ENCODE results near the gene TBCEL.

TBCEL gene

DNA sequence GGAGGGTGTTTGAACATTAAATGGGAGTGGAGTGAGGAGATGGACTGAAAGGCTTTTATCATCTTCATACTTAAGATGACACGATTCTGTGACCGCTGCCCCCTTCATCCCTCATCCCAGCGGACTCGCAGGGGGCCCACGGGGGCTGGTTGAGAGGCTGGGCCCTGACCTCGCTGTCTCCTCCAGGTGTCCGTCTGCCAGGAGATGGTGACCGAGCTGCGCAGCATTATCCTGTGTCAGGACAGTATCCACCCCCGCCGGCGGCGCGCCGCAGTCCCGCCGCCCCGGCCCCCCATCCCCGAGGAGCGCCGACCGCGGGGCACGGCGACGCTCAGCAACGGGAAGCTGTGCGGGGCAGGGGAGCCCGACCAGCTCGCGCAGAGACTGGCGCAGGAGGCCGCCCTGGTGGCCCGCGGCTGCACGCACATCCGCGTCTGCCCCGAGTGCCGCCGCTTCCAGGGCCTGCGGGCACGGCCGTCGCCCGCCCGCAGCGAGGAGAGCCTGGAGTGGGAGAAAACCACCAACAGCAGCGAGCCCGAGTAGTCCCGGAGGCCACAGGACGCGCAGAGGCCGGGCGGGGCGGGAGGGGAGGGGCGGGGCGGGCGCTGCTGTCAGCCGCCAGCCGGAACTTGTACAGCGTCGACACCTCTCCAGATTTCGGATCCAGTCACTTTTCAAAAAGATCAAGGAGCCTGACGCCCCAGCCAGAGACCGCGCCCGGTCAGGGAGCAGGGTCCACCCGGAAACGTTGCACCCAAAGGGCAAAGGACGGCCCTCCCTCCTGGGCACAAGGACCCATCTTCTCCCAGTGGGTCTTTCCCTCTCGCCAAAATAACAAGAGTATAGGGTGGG lies 38.0 kb upstream of the TBCEL start:
- H3K4me3 ChIP-seq (replicated peaks in 1 of 2; ENCODE audit: low read depth in 2 of 2, low read length in 2 of 2), result peak overlapping the region; percentile 32 to 35
- TF ChIP-seq, protein P1, sequence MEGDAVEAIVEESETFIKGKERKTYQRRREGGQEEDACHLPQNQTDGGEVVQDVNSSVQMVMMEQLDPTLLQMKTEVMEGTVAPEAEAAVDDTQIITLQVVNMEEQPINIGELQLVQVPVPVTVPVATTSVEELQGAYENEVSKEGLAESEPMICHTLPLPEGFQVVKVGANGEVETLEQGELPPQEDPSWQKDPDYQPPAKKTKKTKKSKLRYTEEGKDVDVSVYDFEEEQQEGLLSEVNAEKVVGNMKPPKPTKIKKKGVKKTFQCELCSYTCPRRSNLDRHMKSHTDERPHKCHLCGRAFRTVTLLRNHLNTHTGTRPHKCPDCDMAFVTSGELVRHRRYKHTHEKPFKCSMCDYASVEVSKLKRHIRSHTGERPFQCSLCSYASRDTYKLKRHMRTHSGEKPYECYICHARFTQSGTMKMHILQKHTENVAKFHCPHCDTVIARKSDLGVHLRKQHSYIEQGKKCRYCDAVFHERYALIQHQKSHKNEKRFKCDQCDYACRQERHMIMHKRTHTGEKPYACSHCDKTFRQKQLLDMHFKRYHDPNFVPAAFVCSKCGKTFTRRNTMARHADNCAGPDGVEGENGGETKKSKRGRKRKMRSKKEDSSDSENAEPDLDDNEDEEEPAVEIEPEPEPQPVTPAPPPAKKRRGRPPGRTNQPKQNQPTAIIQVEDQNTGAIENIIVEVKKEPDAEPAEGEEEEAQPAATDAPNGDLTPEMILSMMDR (IDR thresholded peaks at IDR 0.05; ENCODE audit: low read depth, low read length), result no peak
- DNase-seq (ENCODE audit: low read depth in 2 of 2), result peak; percentile 32 to 60

- TF ChIP-seq, protein P1 (IDR thresholded peaks at IDR 0.05; ENCODE audit: low read depth, low read length), result no peak
- H3K4me3 ChIP-seq (replicated peaks in 1 of 2; ENCODE audit: low read depth in 2 of 2, low read length in 2 of 2), result no peak overlapping the region
- no peak for DNase-seq (ENCODE audit: low read depth in 2 of 2)
These were observed 35.3 kb upstream of the TBCEL start for GRCh38 chr11:120988603-120989002.

- TF ChIP-seq, protein P1 (IDR thresholded peaks at IDR 0.05; ENCODE audit: low read depth, low read length), result no peak
- DNase-seq (ENCODE audit: low read depth in 2 of 2), result no peak
- no peak overlapping the region for H3K4me3 ChIP-seq (replicated peaks in 1 of 2; ENCODE audit: low read depth in 2 of 2, low read length in 2 of 2)
These were observed 31.8 kb upstream of the TBCEL start for GRCh38 chr11:120991830-120992686.

GRCh38 chr11:120994091-120994859 lies 29.6 kb upstream of the TBCEL start:
- no peak for DNase-seq (ENCODE audit: low read depth in 2 of 2)
- TF ChIP-seq, protein P1 (IDR thresholded peaks at IDR 0.05; ENCODE audit: low read depth, low read length), result no peak
- H3K4me3 ChIP-seq (replicated peaks in 1 of 2; ENCODE audit: low read depth in 2 of 2, low read length in 2 of 2), result no peak overlapping the region

- TF ChIP-seq, protein P1 (IDR thresholded peaks at IDR 0.05; ENCODE audit: low read depth, low read length), result no peak
- DNase-seq (ENCODE audit: low read depth in 2 of 2), result no peak
- H3K4me3 ChIP-seq (replicated peaks in 1 of 2; ENCODE audit: low read depth in 2 of 2, low read length in 2 of 2), result no peak overlapping the region
These were observed 28.7 kb upstream of the TBCEL start for GRCh38 chr11:120995184-120995583.

GRCh38 chr11:120996973-120997372 lies 26.9 kb upstream of the TBCEL start:
- TF ChIP-seq, protein P1 (IDR thresholded peaks at IDR 0.05; ENCODE audit: low read depth, low read length), result no peak
- H3K4me3 ChIP-seq (replicated peaks in 1 of 2; ENCODE audit: low read depth in 2 of 2, low read length in 2 of 2), result no peak overlapping the region
- DNase-seq (ENCODE audit: low read depth in 2 of 2), result no peak

All from cardiac fibroblast (primary cell).